Keratinocyte (primary cell): ENCODE data around the gene TNS3. TPM values are rescaled to one million over a fixed set of nuclear protein-coding genes. Genes with fewer than 3 reads are reported as not detected.

Experiments used
- DNase-seq: peaks from one replicate; pipeline ENCODE4 v3.0.0-alpha.2; 2011; ENCODE audit warnings: low read depth, missing footprints, low spot score
- FAIRE-seq: peaks from 2 replicates; lab custom pipeline; 2011; peaks lifted over from hg19 to GRCh38; lab: Jason Lieb, UNC
- H2AFZ ChIP-seq: 2 replicates; pipeline ENCODE4 v1.6.0; 2012; ENCODE audit warnings: low read length, control low read depth, inconsistent platforms; ENCODE audit not compliant: control insufficient read depth
- H3K27ac ChIP-seq: 2 replicates; pipeline ENCODE4 v1.5.1; 2011; ENCODE audit warnings: low read length; ENCODE audit not compliant: control insufficient read depth, insufficient read depth
- H3K27me3 ChIP-seq: 3 replicates; pipeline ENCODE4 v1.6.0; 2011; ENCODE audit warnings: low read length; ENCODE audit not compliant: control insufficient read depth, insufficient read depth; ENCODE audit errors: extremely low read depth
- H3K36me3 ChIP-seq, 2 experiments: 2 replicates in 1 of 2; 3 replicates in 1 of 2; pipeline ENCODE4 v1.5.1; 2011; ENCODE audit warnings: low read length in 2 of 2, mild to moderate bottlenecking in 1 of 2; ENCODE audit not compliant: control insufficient read depth in 2 of 2, insufficient read depth in 2 of 2; ENCODE audit errors: extremely low read depth in 1 of 2
- H3K4me1 ChIP-seq: 3 replicates; pipeline ENCODE4 v1.5.1; 2011; ENCODE audit warnings: low read length; ENCODE audit not compliant: control insufficient read depth, insufficient read depth; ENCODE audit errors: extremely low read depth
- H3K4me2 ChIP-seq: 3 replicates; pipeline ENCODE4 v1.6.0; 2011; ENCODE audit warnings: low read depth, low read length; ENCODE audit not compliant: control insufficient read depth, insufficient read depth; ENCODE audit errors: extremely low read depth
- H3K4me3 ChIP-seq, 3 experiments: fragments of 200-600 bp in 1 of 3; sonication (generic) in 1 of 3; 2 replicates in 2 of 3; 3 replicates in 1 of 3; pipeline ENCODE4 v1.5.1; 2011 to 2016; ENCODE audit warnings: low read length in 3 of 3, mild to moderate bottlenecking in 3 of 3, control low read depth in 2 of 3, inconsistent platforms in 1 of 3, low read depth in 1 of 3, mixed read lengths in 1 of 3, mixed run types in 1 of 3, moderate library complexity in 1 of 3; ENCODE audit not compliant: control insufficient read depth in 2 of 3, insufficient read depth in 2 of 3; ENCODE audit errors: extremely low read depth in 1 of 3
- H3K79me2 ChIP-seq: 2 replicates; pipeline ENCODE4 v1.6.0; 2012; ENCODE audit warnings: low read length; ENCODE audit not compliant: control insufficient read depth, insufficient read depth
- H3K9ac ChIP-seq: 3 replicates; pipeline ENCODE4 v1.6.0; 2011; ENCODE audit warnings: low read length; ENCODE audit not compliant: control insufficient read depth, insufficient read depth; ENCODE audit errors: extremely low read depth
- H3K9me1 ChIP-seq: 3 replicates; pipeline ENCODE4 v1.6.0; 2011; ENCODE audit warnings: low read length; ENCODE audit not compliant: control insufficient read depth, insufficient read depth; ENCODE audit errors: extremely low read depth
- H3K9me3 ChIP-seq: 2 replicates; pipeline ENCODE4 v1.5.1; 2012; ENCODE audit warnings: low read depth, low read length; ENCODE audit not compliant: control insufficient read depth
- H4K20me1 ChIP-seq: 3 replicates; pipeline ENCODE4 v1.6.0; 2011; ENCODE audit warnings: low read length; ENCODE audit not compliant: control insufficient read depth, insufficient read depth; ENCODE audit errors: extremely low read depth
- EZH2 ChIP-seq: IDR thresholded peaks from one replicate; pipeline ENCODE4 v1.6.1; 2012; ENCODE audit warnings: inconsistent platforms, mild to moderate bottlenecking, low read length, moderate library complexity
- dilution Hi-C: fragments of 300-500 bp; cut with MboI; formaldehyde crosslinking; loops from one replicate; pipeline ENCODE4 v1.7.0; 2020; ENCODE audit warnings: low sequenced_read_pairs; ENCODE audit not compliant: extremely low pct_ligation_motif_present
- polyA plus RNA-seq, 5 experiments: library from polyadenylated mRNA; depleted of rRNA in 3 of 5; stranded (reverse) in 3 of 5; stranded (forward) in 1 of 5; unstranded in 1 of 5; fragments of >200 nt; gene quantifications; 1 replicate in 1 of 5; 2 replicates in 3 of 5; 3 replicates in 1 of 5; pipeline versions ENCODE4 v1.2.1 to v1.2.3, GENCODE V29; 2011 to 2012; ENCODE audit warnings: missing spikeins in 2 of 5, low read depth in 1 of 5, low replicate concordance in 1 of 5
- TF ChIP-seq, protein P1 (sequence below), 3 experiments: IDR thresholded peaks in 1 of 3; conservative IDR thresholded peaks in 1 of 3; optimal IDR thresholded peaks in 1 of 3; 2 replicates in 2 of 3; 3 replicates in 1 of 3; pipeline versions ENCODE3 to v1.5.1; 2011; ENCODE audit warnings: low read length in 3 of 3, mild to moderate bottlenecking in 3 of 3, moderate library complexity in 2 of 3, control low read depth in 1 of 3, inconsistent platforms in 1 of 3; ENCODE audit not compliant: insufficient read depth in 2 of 3; ENCODE audit errors: extremely low read depth in 1 of 3

The TNS3 gene
- polyA plus RNA-seq, 1 donor (not counting 4 experiments of a cell fraction or from before 2014, with no cell fraction given): 3.9 TPM

GRCh38 chr7:47506382-47507339 lies 75.2 kb downstream of the TNS3 start:
- H3K9me1 ChIP-seq: no peaks in the 10 kb centered on the region
- DNase-seq: no peak
- no peaks in the 10 kb centered on the region for H3K27me3 ChIP-seq
- H3K79me2 ChIP-seq: no peaks in the 10 kb centered on the region
- H3K4me3 ChIP-seq: no peak overlapping the region
- H3K27ac ChIP-seq: no peak overlapping the region
- H3K36me3 ChIP-seq: no peaks in the 10 kb centered on the region
- TF ChIP-seq, protein P1, sequence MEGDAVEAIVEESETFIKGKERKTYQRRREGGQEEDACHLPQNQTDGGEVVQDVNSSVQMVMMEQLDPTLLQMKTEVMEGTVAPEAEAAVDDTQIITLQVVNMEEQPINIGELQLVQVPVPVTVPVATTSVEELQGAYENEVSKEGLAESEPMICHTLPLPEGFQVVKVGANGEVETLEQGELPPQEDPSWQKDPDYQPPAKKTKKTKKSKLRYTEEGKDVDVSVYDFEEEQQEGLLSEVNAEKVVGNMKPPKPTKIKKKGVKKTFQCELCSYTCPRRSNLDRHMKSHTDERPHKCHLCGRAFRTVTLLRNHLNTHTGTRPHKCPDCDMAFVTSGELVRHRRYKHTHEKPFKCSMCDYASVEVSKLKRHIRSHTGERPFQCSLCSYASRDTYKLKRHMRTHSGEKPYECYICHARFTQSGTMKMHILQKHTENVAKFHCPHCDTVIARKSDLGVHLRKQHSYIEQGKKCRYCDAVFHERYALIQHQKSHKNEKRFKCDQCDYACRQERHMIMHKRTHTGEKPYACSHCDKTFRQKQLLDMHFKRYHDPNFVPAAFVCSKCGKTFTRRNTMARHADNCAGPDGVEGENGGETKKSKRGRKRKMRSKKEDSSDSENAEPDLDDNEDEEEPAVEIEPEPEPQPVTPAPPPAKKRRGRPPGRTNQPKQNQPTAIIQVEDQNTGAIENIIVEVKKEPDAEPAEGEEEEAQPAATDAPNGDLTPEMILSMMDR (optimal IDR thresholded peaks at IDR 0.05 in 1 of 3, IDR thresholded peaks at IDR 0.05 in 1 of 3, conservative IDR thresholded peaks at IDR 0.05 in 1 of 3; ENCODE audit: extremely low read depth in 1 of 3, insufficient read depth in 2 of 3, low read length in 3 of 3): no peak
- no peak for TF ChIP-seq EZH2
- H4K20me1 ChIP-seq: no peaks in the 10 kb centered on the region
- no peak for FAIRE-seq
- H3K4me2 ChIP-seq: no peak overlapping the region
- no peaks in the 10 kb centered on the region for H3K4me1 ChIP-seq
- dilution Hi-C loops: no loop called here
- no peak overlapping the region for H3K9ac ChIP-seq
- H3K9me3 ChIP-seq: no peaks in the 10 kb centered on the region
- H2AFZ ChIP-seq: no peak overlapping the region

GRCh38 chr7:47505312-47506007 lies 76.5 kb downstream of the TNS3 start:
- no peaks in the 10 kb centered on the region for H4K20me1 ChIP-seq
- H3K9me1 ChIP-seq: no peaks in the 10 kb centered on the region
- H3K4me2 ChIP-seq: no peak overlapping the region
- dilution Hi-C loops: no loop called here
- H3K9ac ChIP-seq: no peak overlapping the region
- H3K27ac ChIP-seq: no peak overlapping the region
- TF ChIP-seq, protein P1 (optimal IDR thresholded peaks at IDR 0.05 in 1 of 3, IDR thresholded peaks at IDR 0.05 in 1 of 3, conservative IDR thresholded peaks at IDR 0.05 in 1 of 3; ENCODE audit: extremely low read depth in 1 of 3, insufficient read depth in 2 of 3, low read length in 3 of 3): no peak
- TF ChIP-seq EZH2: no peak
- H3K27me3 ChIP-seq: no peaks in the 10 kb centered on the region
- FAIRE-seq: no peak
- no peaks in the 10 kb centered on the region for H3K36me3 ChIP-seq
- no peaks in the 10 kb centered on the region for H3K9me3 ChIP-seq
- H3K79me2 ChIP-seq: no peaks in the 10 kb centered on the region
- no peaks in the 10 kb centered on the region for H3K4me1 ChIP-seq
- no peak overlapping the region for H3K4me3 ChIP-seq
- no peak overlapping the region for H2AFZ ChIP-seq
- DNase-seq: no peak
